ENCODE data around the gene POLQ.
"Not testable (repeated sequence)": the region's sequence is repeated elsewhere in the genome, so short reads cannot be mapped to it uniquely, and the experiment has no call there.

POLQ gene

GRCh38 chr3:121430664-121431215 lies 115.0 kb downstream of the POLQ start:
- DNase-seq (ENCODE audit: low read depth in 2 of 2), result no peak

GRCh38 chr3:121424549-121424948 lies 121.2 kb downstream of the POLQ start:
- DNase-seq (ENCODE audit: low read depth in 2 of 2), result no peak

- DNase-seq (ENCODE audit: low read depth in 2 of 2), result no peak
Measured at GRCh38 chr3:121418182-121418581, 127.6 kb downstream of the POLQ start.

- no peak for DNase-seq (ENCODE audit: low read depth in 2 of 2)
Measured at GRCh38 chr3:121414924-121415323, 130.9 kb downstream of the POLQ start.

- DNase-seq (ENCODE audit: low read depth in 2 of 2), result no peak
Measured at GRCh38 chr3:121411523-121411922, 134.3 kb downstream of the POLQ start.

GRCh38 chr3:121405631-121406030 lies 140.2 kb downstream of the POLQ start:
- DNase-seq (ENCODE audit: low read depth in 2 of 2), result no peak

GRCh38 chr3:121399820-121400219 lies 146.0 kb downstream of the POLQ start:
- DNase-seq (ENCODE audit: low read depth in 2 of 2), result no peak

- not testable (repeated sequence) for DNase-seq (ENCODE audit: low read depth in 2 of 2)
Measured at GRCh38 chr3:121398051-121398450, 147.7 kb downstream of the POLQ start.

GRCh38 chr3:121395967-121396366 lies 149.8 kb downstream of the POLQ start:
- not testable (repeated sequence) for DNase-seq (ENCODE audit: low read depth in 2 of 2)

GRCh38 chr3:121388308-121388707 lies 157.5 kb downstream of the POLQ start:
- DNase-seq (ENCODE audit: low read depth in 2 of 2), result not testable (repeated sequence)

Data from stimulated activated CD8-positive, alpha-beta memory T cell treated with anti-CD3 and anti-CD28 coated beads, Interleukin-2, amount 100 ng/mL, for 48 hours (primary cell).